Hepatocyte (in vitro differentiated cells): ENCODE results near the gene PIK3C2G.

ENCODE experiments used
- CTCF ChIP-seq: fragments of 200-600 bp; sonication (generic); IDR thresholded peaks from 2 replicates; pipeline ENCODE4 v1.5.1; 2016; ENCODE audit warnings: antibody characterized with exemption, mild to moderate bottlenecking; ENCODE audit not compliant: poor library complexity
- EZH2phosphoT487 ChIP-seq: fragments of 200-600 bp; sonication (generic); IDR thresholded peaks from one replicate; pipeline ENCODE4 v1.6.1; 2018; ENCODE audit warnings: antibody characterized with exemption, mild to moderate bottlenecking, low read depth, moderate library complexity; ENCODE audit not compliant: unreplicated experiment, severe bottlenecking

- TF ChIP-seq CTCF (no peak), EZH2phosphoT487 (no peak)
Measured at GRCh38 chr12:18629916-18630315, 368.6 kb downstream of the PIK3C2G start.
